Activated T-helper 1 cell treated with anti-CD3 and anti-CD28 coated beads, Interleukin-12 subunit alpha, Interleukin-12 subunit beta, Interleukin-2, Interleukin-4 antibody, amounts not matched to agents 30 ng/mL and 10 ng/mL and 1 ng/mL, durations not matched to agents 14 hours and 24 hours and 36 hours (primary cell): ENCODE measurements around the gene TTC38. TPM values are rescaled to one million over a fixed set of nuclear protein-coding genes. Genes with fewer than 3 reads are reported as not detected.

Experiments used
- DNase-seq: peaks from one replicate; pipeline ENCODE4 v3.0.0; 2021; ENCODE audit warnings: low spot score
- H3K27ac Mint-ChIP-seq: one replicate; pipeline ENCODE4 v1.8.0; 2021; ENCODE audit warnings: mild to moderate bottlenecking, mixed read lengths
- H3K27me3 Mint-ChIP-seq: one replicate; pipeline ENCODE4 v1.8.0; 2022; ENCODE audit warnings: mild to moderate bottlenecking, moderate library complexity, mixed read lengths; ENCODE audit not compliant: insufficient read depth
- H3K36me3 Mint-ChIP-seq: one replicate; pipeline ENCODE4 v1.8.0; 2021; ENCODE audit warnings: low read depth, mixed read lengths
- H3K4me1 Mint-ChIP-seq: one replicate; pipeline ENCODE4 v1.8.0; 2021; ENCODE audit warnings: low read depth, mixed read lengths
- H3K4me3 Mint-ChIP-seq: one replicate; pipeline ENCODE4 v1.8.0; 2021; ENCODE audit warnings: mild to moderate bottlenecking, moderate library complexity, mixed read lengths
- H3K9me3 Mint-ChIP-seq: one replicate; pipeline ENCODE4 v1.8.0; 2021; ENCODE audit warnings: mixed read lengths
- intact Hi-C: fragments of 100-400 bp; cut with micrococcal nuclease; formaldehyde crosslinking; loops from one replicate; pipeline ENCODE4 v1.15.1; 2024
- total RNA-seq: library from RNA; stranded (reverse); gene quantifications from 2 replicates; pipeline ENCODE4 v1.2.3, GENCODE V29; 2022

Gene TTC38
- total RNA-seq, 1 donor from 2014 or later: 23.0 TPM

DNA sequence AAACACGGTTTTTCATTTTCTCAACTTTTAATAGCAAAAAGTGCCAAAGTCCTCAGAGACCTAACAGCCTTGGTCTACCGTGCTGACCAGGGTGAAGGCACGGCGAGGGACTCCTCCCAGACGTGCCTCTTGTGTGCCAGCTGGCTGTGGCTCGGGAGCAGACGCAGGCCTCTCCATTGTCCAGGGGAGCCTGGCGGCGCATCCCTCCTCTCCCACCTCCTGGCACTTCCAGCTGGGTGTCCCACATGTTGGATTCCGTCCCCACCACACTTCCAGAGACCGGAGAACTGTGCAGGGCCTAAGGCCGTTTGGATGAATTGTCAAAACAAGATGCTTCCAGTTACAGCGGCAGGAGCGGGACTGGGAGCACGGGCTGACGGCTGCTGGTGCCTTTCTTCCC lies 29.3 kb upstream of the TTC38 start:
- Mint-ChIP-seq H3K9me3 (no peaks in the 10 kb centered on the region), H3K4me3 (no peak overlapping the region), H3K27ac (no peak overlapping the region), H3K27me3 (no peaks in the 10 kb centered on the region), H3K36me3 (peaks cover 16% of the 10 kb centered on the region), H3K4me1 (peaks cover 17% of the 10 kb centered on the region)
- intact Hi-C loops: no loop called here
- DNase-seq: no peak

DNA sequence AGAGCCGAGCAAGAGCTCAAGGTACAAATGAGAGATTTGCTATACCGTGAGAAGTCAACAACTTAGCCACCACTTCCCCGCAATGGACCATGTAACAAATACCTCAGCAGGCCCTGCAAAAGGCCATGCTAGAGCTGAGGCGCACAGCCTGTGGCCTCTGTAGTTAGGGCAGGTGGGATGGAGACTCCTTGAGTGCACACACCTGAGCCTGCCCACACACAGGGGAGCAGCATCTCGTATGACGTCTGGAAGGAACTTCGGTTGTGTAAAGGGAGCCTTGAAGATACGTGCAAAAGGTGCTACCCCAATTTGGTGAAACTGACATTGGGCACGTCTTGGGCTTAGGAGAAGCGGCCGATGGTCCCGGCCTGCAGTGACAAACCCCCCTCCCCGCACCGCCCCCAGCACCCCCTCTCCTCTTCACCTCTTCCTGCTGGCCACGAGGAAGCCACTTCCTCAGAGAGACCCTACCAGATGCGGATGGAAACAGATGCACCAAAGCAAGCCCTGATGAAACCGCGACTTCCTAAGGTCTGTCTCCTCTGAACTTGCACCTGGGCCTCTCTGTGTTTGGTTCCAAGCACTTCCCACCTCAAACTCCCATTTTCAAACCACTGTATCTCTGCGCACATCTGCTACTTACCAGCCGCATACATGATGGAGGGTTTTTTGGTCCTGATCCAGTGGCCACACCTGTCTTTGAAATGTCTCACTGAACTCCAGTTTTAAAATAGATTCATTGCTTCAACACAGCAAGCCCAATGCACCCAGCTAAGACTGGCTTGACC lies 28.4 kb upstream of the TTC38 start:
- Mint-ChIP-seq H3K27me3 (no peaks in the 10 kb centered on the region), H3K4me1 (peaks cover 17% of the 10 kb centered on the region), H3K9me3 (no peaks in the 10 kb centered on the region), H3K27ac (no peak overlapping the region), H3K36me3 (peaks cover 22% of the 10 kb centered on the region), H3K4me3 (peak overlapping the region; percentile 2)
- intact Hi-C loops: loop anchor here (1.0 kb wide), 1 partner anchor 11 kb away; the partner anchor contains the start of gene CDPF1
- no peak for DNase-seq

DNA sequence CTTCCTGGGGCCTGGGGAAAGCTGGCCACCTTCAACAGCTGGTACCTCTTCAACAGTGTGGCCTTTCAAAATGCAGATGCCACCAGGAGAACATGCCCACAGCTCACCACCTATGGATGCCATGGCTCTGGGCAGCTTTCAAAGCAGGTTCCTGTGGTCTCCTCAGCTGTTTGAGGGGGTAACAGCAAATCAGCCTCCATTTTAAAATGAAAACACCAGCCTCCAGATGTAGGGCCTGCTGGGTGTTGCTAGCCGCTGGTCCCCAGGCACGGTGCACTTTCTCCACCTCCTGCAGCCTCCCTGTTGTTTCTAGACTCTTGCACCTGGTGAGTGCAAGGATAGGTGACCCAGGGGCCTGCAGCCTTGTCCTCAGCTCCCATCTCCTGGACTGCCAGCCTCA lies 27.7 kb upstream of the TTC38 start:
- Mint-ChIP-seq H3K4me3 (peak overlapping the region; percentile 2), H3K27ac (no peak overlapping the region), H3K4me1 (peaks cover 17% of the 10 kb centered on the region), H3K36me3 (peaks cover 22% of the 10 kb centered on the region), H3K9me3 (no peaks in the 10 kb centered on the region), H3K27me3 (no peaks in the 10 kb centered on the region)
- intact Hi-C loops: no loop called here
- no peak for DNase-seq

DNA sequence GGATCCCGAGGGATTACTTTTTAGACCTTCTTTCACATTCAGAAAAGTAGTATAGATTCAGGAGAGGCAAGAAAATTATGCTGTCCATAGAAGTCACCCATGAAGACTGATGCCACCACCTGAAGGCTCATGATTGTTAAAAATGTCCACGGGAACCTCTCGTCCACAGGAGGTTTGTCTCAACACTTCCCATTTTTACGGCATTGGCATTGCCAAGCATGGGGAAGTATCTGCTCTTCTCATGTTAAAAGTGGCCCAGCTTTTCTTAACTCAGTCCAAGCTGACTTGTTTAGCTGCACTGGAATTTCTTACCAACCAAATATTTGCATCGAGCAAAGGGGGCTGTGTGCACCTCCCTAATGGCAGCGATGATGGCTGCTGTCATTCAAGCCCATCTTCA lies 27.3 kb upstream of the TTC38 start:
- intact Hi-C loops: no loop called here
- no peaks in the 10 kb centered on the region for H3K9me3 Mint-ChIP-seq
- no peak for DNase-seq

DNA sequence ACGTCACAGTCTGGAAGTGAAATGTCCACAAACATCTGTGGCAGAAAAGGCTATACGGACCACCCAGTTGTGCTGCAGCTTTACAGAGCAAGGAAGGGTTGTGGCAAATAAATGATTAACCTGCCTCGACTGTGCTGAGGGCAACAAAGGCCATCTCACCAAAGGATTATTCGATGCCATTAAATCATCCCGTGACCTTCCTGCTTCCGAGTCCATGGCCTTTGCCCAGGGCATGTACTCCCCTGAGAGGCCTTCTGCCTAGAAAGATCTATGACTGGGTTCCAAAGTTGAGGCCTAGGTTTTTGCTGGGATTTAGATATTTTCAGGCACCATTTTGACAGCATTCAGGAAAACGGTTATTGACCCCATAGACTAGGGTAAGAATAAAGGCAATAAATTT lies 26.9 kb upstream of the TTC38 start:
- no peaks in the 10 kb centered on the region for H3K9me3 Mint-ChIP-seq
- H3K27ac Mint-ChIP-seq: no peak overlapping the region
- H3K27me3 Mint-ChIP-seq: no peaks in the 10 kb centered on the region
- no peak for DNase-seq
- H3K4me3 Mint-ChIP-seq: no peak overlapping the region
- H3K36me3 Mint-ChIP-seq: peaks cover 21% of the 10 kb centered on the region
- intact Hi-C loops: no loop called here
- H3K4me1 Mint-ChIP-seq: peaks cover 17% of the 10 kb centered on the region

More for the DNA sequence above, 27.3 kb upstream of the TTC38 start:
- Mint-ChIP-seq H3K4me1 (peaks cover 17% of the 10 kb centered on the region), H3K27ac (no peak overlapping the region), H3K27me3 (no peaks in the 10 kb centered on the region), H3K36me3 (peaks cover 22% of the 10 kb centered on the region), H3K4me3 (no peak overlapping the region)

DNA sequence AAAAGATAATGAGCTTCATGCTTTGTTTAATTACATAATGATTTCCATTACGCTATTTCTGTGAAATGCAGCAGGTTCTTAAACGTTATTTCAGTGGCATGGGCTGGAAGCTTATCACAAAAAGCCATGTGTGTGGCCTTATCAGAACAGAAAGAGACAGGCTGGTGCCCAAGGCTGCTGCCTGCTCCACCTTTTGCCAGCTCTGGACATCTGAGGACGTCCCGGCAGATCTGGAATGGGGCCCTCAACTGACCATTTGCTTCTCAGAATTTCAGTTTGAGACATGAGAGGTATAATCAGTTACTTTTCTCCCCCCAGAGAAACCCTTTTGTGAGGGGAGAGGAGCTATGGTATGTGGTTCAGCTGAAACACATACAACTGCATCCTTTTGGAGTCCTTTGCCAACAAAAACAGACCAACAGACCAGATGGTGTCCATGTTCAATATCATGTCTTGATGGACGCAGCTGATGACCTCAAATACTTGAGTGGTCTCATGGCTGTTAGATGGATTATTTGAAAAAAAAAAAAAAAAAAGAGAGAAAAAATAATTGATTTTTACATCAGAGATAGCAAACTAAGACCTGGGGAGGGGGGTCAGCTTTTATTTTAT lies 26.3 kb upstream of the TTC38 start:
- no peak overlapping the region for H3K4me3 Mint-ChIP-seq
- H3K36me3 Mint-ChIP-seq: peaks cover 20% of the 10 kb centered on the region
- H3K4me1 Mint-ChIP-seq: peaks cover 17% of the 10 kb centered on the region
- no peak overlapping the region for H3K27ac Mint-ChIP-seq
- H3K9me3 Mint-ChIP-seq: no peaks in the 10 kb centered on the region
- intact Hi-C loops: no loop called here
- no peak for DNase-seq
- no peaks in the 10 kb centered on the region for H3K27me3 Mint-ChIP-seq

DNA sequence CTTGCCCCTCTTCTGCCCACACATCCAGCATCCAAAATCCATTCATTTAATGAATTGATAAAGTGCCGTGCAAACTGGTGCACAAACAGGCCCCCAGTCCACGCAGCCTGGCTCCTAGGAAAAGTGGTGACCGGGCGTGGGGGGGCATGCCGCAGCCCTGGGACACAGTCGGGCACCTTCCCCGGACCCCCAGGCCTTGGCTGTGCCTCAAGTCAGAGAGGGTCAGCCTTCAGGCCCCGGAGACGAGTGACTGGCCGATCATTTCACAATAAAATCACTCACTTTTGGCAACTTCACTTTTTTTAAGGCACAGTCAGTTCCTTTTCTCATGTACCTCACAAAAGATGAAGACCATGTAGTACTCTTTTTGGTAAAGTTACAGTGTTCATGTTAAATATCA lies 25.7 kb upstream of the TTC38 start:
- intact Hi-C loops: no loop called here
- Mint-ChIP-seq H3K36me3 (peaks cover 19% of the 10 kb centered on the region), H3K27ac (no peak overlapping the region), H3K4me1 (peaks cover 17% of the 10 kb centered on the region), H3K9me3 (no peaks in the 10 kb centered on the region), H3K4me3 (no peak overlapping the region), H3K27me3 (no peaks in the 10 kb centered on the region)
- DNase-seq: no peak

DNA sequence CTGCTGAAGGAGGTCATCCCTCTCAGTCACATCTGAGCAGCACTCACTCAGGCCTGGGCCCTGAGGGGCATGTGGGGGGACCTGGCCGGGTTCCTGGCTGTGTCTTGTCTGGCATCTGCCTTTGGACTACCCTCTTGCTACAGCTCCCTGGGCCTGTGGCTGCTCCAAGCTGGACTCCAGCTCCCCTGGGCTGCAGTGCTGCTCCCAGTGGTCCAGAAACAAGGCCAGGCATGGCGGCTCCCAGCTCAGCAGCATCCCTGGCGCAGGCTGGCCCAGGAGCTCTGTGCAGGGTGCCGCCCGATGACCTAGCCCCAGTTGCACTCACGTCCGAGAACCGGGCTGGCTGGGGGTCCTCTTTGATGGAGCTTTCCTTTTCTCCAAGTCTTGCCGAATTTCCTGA lies 23.0 kb upstream of the TTC38 start:
- no peaks in the 10 kb centered on the region for H3K9me3 Mint-ChIP-seq
- intact Hi-C loops: no loop called here
- peaks cover 18% of the 10 kb centered on the region for H3K4me1 Mint-ChIP-seq
- no peak overlapping the region for H3K4me3 Mint-ChIP-seq
- H3K27ac Mint-ChIP-seq: no peak overlapping the region
- peaks cover 12% of the 10 kb centered on the region for H3K36me3 Mint-ChIP-seq
- H3K27me3 Mint-ChIP-seq: no peaks in the 10 kb centered on the region
- no peak for DNase-seq

DNA sequence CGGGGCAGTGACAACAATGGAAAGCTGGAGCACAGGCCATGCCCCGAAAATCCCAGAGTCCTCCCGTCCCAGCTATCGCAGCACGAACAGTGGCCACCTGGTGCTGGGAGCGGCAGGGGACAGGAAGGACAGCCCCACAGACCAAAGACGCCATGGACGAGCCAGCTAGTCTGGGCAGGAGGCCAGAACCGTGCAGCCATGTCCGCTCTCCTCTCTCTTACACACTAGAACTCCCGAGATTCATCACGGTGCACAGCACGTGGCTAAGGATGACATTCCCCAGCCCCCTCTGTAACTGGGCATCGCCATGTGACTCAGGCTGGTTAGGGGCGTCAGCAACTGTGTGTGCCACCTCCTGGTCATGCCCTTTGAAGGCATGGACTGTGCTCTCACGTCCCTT lies 22.3 kb upstream of the TTC38 start:
- peaks cover 11% of the 10 kb centered on the region for H3K4me1 Mint-ChIP-seq

DNA sequence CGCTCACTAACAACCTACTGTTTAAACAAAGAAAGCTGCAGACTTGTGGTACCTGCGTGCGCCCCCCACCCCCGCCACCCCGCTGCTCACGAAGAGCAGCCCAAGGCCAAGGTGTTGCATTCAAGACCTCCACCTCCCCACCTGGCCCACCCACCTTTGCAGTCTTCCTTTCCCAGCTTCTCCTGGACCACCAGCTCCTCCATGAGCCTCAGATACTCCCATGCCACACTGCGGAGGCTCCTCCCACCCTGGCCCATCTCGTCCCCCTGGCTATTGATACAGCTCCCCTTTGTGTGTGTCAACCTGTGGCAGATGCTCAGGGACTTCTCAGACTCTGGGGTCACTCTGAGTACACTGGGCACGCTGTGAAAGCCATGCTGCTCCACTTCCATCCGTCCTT lies 21.6 kb upstream of the TTC38 start:
- Mint-ChIP-seq H3K9me3 (no peaks in the 10 kb centered on the region), H3K27me3 (no peaks in the 10 kb centered on the region), H3K4me3 (no peak overlapping the region), H3K4me1 (peaks cover 11% of the 10 kb centered on the region), H3K36me3 (peaks cover 12% of the 10 kb centered on the region), H3K27ac (no peak overlapping the region)
- DNase-seq: no peak
- intact Hi-C loops: no loop called here

More for the DNA sequence above, 22.3 kb upstream of the TTC38 start:
- no peak overlapping the region for H3K27ac Mint-ChIP-seq
- no peaks in the 10 kb centered on the region for H3K9me3 Mint-ChIP-seq
- DNase-seq: no peak
- no peaks in the 10 kb centered on the region for H3K27me3 Mint-ChIP-seq
- H3K36me3 Mint-ChIP-seq: peaks cover 12% of the 10 kb centered on the region
- intact Hi-C loops: no loop called here
- no peak overlapping the region for H3K4me3 Mint-ChIP-seq

DNA sequence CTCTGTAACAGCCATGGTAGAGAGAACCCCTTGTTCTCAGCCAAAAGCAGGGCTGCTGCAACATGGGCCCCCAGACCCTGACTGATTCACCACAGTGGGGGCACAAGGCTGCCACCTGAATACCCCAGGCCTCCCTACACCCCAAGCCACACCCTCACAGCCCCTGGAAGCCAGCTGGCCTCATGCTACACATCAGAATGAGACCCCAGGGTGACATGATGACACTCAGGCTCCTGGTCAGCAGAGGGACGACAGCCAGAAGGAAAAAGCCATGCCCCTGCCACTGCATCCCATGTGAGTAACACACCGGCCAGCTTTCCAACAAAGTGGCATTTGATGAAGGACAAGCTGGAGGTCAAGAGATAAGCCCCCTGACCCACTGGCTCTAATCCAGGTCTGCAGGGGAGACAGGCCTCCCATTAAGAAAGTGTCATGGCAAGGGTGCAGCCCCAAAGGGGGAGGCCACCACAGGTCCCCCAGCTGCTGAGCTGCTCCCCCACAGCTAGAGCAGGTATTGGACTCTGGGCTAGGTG lies 20.3 kb upstream of the TTC38 start:
- Mint-ChIP-seq H3K27ac (no peak overlapping the region), H3K27me3 (no peaks in the 10 kb centered on the region), H3K9me3 (no peaks in the 10 kb centered on the region), H3K36me3 (peaks cover 12% of the 10 kb centered on the region), H3K4me1 (peaks cover 18% of the 10 kb centered on the region), H3K4me3 (no peak overlapping the region)
- no peak for DNase-seq
- intact Hi-C loops: no loop called here

DNA sequence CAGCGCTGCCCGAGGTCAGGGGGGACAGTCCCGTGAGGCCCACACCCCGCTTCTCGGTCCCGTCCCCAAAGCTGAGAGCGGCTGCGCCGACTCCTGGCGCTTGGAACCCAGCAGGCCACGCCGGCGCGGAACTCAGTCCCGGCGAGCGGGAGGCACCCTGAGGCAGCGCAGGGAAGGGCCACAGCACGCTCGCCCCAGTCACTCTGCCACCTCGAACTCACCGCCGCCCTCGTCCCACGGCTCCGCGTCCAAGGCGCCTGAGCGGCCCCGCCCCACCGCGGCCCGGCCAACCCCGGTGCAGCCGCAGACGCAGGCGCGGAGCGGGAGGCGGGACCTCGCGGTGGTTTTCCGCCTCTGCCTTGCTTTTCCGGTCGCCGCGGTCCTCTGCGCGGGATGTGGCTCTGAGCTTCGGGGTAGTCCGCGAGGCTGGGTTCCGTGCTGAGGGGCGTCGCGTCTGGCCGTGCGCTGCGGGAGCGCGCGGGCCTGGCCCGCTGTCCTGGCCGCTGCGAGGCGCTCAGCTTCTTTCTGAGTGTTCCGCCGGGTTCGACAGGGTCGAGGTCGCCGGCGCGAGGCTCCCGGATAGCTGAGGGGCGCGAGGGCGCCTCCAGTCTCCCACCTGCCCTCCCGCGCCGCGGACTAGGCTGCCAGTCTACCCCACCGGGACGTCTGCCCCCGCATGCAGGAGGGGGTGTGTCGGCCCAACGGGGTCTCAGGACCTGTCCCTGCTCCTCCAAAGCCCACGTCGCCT lies 17.6 kb upstream of the TTC38 start, which contains the start of gene CDPF1:
Gene CDPF1 (minus strand): TSS at position 259 of the 748 bp plus-strand sequence. CDS start 2,009 bp downstream, outside the sequence.
- intact Hi-C loops: loop anchor here (1.0 to 10.0 kb wide), 8 partner anchors 11 to 578 kb away; partner anchors contain the start of genes ATXN10, GTSE1 and TRMU
- H3K4me3 Mint-ChIP-seq: peak within 1 kb of the TSS; percentile 87
- peak within 1 kb of the TSS; percentile 74 for H3K27ac Mint-ChIP-seq

More for the DNA sequence above, 17.6 kb upstream of the TTC38 start, which contains the start of gene CDPF1:
- DNase-seq: peak; percentile 93
- H3K36me3 Mint-ChIP-seq: peaks cover 6% of the 10 kb centered on the region
- H3K27me3 Mint-ChIP-seq: peaks cover 2% of the 10 kb centered on the region
- H3K9me3 Mint-ChIP-seq: no peaks in the 10 kb centered on the region
- peaks cover 31% of the 10 kb centered on the region for H3K4me1 Mint-ChIP-seq
